HG03342 (cell line): Measurements from ENCODE around the gene ANKS1B.

Experiments used
- ATAC-seq: cut with Tn5 transposase; IDR thresholded peaks from one replicate; pipeline ENCODE4 v1.9.1; 2021; ENCODE audit warnings: mild to moderate bottlenecking, moderate library complexity; ENCODE audit not compliant: unreplicated experiment

Gene ANKS1B

DNA sequence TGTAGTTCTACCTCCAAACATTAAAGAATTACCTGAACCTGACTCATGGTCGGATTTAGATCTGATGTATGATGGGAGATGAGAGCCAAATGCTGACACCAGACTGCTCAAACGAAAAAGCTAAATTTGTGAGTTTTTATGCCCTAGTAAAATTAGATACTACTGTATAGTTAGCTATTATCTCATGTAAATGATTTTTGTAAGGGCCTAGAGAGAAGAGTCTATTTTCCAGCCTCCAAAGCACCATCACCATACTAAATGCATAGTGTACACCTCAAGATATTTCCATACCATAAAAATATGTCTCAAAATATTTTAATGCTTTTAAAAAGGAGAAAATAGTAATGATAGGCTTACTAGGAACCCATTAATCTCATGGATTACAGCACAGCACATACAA is 18.3 kb downstream of the ANKS1B start:
- ATAC-seq: no peak

DNA sequence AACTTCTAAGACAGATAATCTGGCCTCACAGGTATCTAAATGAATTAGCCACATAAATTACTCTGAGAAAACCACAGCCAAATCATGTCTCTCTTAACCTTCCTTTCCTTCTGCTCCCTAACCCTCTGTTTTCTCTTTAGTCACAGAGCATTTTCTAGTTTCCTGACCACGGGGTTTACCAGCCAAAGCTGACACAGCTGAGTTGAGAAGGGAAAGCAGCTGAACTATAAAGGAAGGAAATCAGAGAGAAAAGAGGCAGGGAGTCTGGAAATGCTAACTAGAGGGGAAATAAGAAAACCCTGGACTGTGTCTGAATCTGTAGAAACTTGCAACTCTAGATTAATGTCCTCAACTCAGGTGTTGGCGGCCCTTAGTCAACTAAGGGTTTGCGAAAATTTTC is 24.4 kb downstream of the ANKS1B start:
- ATAC-seq: no peak

GRCh38 chr12:99959549-99960170 is 25.1 kb downstream of the ANKS1B start:
- no peak for ATAC-seq

DNA sequence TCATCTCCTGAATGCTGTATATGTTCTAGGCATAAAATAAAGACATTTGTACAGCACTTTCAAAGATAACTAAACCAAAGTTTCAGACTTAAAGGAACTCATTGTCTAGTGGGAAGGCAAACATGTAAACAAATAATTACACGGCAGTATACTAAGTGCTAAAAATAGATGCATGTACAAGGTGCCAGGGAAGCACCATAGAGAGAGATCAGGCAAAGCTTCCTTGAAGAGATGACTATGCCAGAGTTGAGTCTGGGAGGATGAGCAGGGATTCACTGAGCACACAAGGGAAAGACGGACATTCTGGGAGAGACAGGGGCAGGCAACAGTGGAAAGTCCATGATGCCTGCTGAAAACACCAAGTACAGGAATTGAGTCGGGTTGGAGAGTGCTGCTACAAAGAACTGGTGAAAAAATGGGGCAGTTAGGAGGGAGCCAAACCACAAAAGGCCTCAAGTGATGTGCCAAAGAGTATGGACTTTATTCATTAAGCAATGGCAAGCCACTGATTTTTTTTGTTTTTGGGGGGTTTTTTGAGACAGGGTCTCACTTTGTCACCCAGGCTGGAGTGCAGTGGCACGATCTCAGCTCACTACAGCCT is 26.8 kb downstream of the ANKS1B start:
- no peak for ATAC-seq

GRCh38 chr12:99954724-99955123 is 30.0 kb downstream of the ANKS1B start:
- no peak for ATAC-seq

DNA sequence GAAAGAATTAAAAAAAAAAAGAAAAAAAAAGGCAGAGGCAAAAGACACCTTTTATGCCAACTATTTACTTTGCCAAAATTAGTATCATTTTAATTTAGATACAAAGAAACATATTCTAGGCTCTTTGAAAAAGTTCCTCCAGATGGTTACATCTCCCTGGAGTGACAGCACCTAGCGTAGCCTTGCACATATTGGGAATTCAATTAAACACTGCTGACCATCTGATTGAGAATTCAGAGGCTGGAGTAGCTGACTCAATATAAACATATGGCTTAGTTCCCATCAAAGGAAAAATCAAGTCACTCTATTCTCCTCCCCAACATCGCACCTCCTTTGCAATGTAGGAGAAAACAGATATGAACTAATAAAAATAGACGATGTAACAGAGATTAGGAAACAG is 36.4 kb downstream of the ANKS1B start:
- ATAC-seq: no peak

DNA sequence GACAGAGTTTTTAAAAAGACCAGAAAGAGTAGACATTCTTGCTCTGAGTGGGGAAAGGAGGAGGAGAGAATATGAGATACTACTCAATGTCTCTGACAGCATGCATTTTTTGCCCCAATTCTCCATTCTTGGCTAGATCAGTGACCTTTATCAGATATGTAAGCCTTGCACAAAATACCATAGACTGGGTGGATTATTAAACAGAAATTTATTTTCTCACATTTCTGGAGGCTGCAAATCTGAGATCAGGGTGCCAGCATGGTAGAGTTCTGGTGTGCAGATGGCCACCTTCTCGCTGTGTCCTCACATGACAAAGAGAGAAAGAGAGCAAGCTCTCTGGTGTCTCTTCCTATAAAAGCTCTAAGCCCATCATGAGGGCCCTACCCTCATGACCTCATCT is 38.6 kb downstream of the ANKS1B start:
- ATAC-seq: no peak

DNA sequence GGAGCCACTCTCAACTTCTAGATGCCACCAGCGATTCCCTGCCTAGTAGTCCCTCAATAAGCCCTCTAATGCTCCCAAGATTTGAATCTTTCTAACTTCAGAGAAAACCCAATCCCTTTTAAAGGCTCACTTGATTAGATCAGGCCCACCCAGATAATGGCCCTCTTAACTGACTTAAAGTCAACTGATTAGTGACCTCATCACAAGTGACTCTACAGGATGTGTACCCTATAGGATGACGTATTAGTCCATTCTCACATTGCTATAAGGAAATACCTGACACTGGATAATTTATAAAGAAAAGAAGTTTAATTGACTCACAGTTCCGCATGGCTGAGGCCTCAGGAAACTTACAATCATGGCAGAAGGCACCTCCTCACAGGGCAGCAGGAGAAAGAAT is 49.1 kb downstream of the ANKS1B start:
- ATAC-seq: no peak

GRCh38 chr12:99926511-99927169 is 58.1 kb downstream of the ANKS1B start:
- ATAC-seq: no peak

DNA sequence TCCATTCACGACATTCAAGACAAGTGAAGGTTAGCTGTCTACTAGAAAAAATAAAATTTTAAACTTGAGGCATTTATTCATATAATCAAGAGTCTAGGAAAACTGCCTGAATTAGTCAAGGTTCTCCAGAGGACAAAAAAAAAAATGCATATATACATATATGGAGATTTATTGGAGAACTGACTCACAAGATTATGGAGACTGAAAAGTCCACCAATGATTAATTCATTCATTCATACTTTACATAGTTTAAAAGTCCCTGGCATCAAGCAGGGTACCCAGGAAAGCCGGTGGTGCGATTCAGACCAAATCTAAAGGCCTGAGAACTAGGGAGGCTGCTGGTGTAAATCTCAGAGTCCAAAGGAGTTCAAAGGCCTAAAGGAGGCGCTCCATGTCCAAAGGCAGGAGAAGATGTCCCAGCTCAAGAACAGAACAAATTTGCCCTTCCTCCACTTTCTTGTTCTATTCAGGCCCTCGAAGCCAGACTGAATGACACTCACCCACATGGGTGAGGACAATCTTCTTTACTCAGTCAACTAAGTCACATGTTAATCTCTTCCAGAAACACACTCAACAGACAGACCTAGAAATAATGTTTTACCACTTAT is 64.3 kb downstream of the ANKS1B start:
- ATAC-seq: no peak

GRCh38 chr12:99917711-99918402 is 66.9 kb downstream of the ANKS1B start:
- ATAC-seq: no peak

GRCh38 chr12:99916555-99916954 is 68.2 kb downstream of the ANKS1B start:
- no peak for ATAC-seq

- no peak for ATAC-seq
Measured at GRCh38 chr12:99915251-99916082, 69.3 kb downstream of the ANKS1B start.

DNA sequence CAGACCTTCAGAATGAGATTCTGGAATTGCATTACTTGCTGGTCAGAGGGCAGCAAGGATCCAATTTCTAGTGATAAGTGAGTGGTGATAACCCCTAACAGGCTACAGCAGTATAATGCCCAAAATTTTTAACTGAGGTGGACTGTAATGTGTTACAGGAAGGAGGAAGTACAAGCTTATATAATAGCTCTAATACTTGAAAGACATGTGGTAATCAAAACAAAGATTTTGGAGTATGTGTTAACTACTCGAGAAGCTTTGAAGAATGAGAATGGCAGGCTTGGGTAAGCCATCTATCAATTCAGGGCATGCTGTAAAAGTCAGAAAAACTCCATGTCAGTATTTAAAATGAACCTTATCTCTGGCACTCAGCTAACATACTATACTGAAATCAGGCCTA is 70.5 kb downstream of the ANKS1B start:
- ATAC-seq: no peak

DNA sequence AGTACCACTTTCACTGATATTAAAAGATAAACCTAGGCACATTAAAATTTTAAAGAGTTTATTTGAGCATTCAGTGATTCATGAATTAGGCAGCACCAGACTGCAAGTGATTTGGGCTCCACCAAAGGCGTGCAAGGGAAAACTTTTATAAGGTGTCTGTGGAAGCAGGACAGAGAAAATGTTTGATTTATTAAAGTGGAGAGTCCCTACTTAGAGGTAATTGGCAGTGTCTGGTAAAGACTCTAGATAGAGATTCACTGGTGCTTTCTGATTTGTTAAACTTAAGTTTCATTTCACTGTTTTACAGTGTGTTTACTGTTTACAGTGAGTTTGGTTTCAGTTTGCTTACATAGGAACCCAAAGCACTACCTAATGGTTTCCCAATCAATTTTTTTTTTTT is 72.8 kb downstream of the ANKS1B start:
- ATAC-seq: peak; percentile 92

- no peak for ATAC-seq
Measured at GRCh38 chr12:99911081-99911480, 73.7 kb downstream of the ANKS1B start.

DNA sequence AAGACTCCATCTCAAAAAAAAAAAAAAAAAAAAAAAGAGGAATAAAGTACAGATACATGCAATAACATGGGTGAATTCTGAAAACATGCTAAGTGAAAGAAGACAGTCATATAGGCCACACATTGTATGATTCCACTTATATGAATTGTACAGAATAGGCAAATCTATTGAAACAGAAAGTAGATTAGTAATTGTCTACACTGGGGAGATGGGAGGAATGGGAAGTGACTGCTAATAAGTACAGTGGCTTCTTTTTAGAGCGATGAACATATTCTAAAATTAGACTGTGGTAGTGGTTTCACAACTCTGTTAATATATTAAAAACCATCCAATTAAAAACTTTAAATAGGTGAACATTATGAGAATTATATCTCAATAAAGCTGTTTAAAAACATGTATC is 74.4 kb downstream of the ANKS1B start:
- peak; percentile 62 for ATAC-seq

GRCh38 chr12:99906786-99907579 is 77.8 kb downstream of the ANKS1B start:
- ATAC-seq: no peak

- ATAC-seq: no peak
Measured at GRCh38 chr12:99901181-99901580, 83.6 kb downstream of the ANKS1B start.

GRCh38 chr12:99898645-99899044 is 86.1 kb downstream of the ANKS1B start:
- ATAC-seq: no peak
